ENCODE results near the gene CAAP1. TPM values are rescaled to one million over a fixed set of nuclear protein-coding genes. Genes with fewer than 3 reads are reported as not detected.

Gene CAAP1
- total and polyA plus RNA-seq, 2 of the 13 experiments (the other 11 are each of a cell fraction or from before 2014, with no cell fraction given): 10.9 to 40.2 TPM

DNA sequence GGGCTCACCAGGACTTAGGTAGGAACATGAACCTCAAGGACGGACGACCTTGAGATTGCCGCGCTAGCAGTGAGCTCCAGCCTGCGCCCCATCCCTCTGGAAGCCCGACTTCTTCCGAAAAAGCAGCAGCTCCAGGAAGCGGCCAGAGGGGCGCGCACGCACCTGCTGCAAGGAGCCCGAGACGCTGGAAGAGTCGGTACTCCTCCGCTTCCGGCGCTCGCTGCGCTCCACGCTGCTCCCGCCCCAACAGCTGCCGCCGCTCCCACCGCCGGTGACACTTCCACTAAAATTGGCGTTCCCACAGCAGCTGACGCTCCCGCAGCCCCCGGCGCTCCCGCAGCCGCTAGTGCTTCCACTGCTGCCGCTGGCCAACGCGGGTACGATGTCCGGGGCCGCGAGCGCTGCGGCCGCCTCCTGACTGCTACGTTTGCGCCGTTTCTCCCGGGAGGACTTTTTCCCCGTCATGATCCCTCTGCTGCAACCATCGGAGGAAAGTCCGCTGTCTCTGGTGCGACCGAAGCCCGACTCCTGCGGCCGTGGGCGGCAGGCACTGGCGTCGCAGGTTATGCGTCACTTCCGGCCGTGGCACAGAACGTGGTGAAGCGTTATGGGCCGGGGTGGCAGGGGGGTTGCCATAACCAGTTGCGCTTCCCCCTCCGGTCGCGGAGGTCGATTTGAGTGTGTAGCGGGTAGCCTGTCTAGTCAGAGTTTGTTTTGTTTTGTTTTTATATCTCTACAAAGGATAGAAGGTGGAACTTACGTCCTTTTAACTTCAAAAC is at the start of gene CAAP1 (continued):
- TF ChIP-seq, protein P1, sequence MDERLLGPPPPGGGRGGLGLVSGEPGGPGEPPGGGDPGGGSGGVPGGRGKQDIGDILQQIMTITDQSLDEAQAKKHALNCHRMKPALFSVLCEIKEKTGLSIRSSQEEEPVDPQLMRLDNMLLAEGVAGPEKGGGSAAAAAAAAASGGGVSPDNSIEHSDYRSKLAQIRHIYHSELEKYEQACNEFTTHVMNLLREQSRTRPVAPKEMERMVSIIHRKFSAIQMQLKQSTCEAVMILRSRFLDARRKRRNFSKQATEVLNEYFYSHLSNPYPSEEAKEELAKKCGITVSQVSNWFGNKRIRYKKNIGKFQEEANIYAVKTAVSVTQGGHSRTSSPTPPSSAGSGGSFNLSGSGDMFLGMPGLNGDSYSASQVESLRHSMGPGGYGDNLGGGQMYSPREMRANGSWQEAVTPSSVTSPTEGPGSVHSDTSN (CRISPR knock-in tag; IDR thresholded peaks at IDR 0.05): no peak
- TF ChIP-seq CENPX (CRISPR knock-in tag; IDR thresholded peaks at IDR 0.05) (no peak), ZNF234 (CRISPR knock-in tag; conservative IDR thresholded peaks at IDR 0.05) (peak; percentile 86; the same call in 1 of the 2 replicates), RBM22 (optimal IDR thresholded peaks at IDR 0.05; ENCODE audit: low read length) (peak; percentile 66)

DNA sequence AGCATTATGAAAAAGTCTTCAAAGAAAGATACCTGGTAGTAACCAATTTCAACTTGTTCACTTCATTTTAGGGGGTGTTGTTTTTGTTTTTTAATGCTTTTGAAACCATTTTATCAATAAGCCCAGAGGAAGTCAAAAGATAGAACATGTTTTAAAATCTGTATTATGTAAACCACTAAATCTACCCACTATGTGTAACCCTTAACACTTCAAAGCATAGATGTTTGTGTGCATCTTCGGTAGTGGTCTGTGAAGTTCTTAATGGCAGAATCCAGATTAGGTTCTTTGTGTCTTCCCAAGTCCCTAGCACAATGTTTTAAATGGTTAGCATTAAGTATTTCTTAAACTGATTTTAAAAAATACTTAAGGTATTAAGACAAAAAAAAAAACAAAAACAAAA is 48.2 kb upstream of the CAAP1 start:
- intact Hi-C loops (cut with micrococcal nuclease; ENCODE audit: unreplicated experiment): no loop called here
- POLR2A ChIA-PET: no interaction called here
- CTCF ChIA-PET (ENCODE audit: low intra/inter-chr PET ratio, low total read pairs): no interaction called here

More for the DNA sequence above, 48.2 kb upstream of the CAAP1 start:
- no peak overlapping the region for H3K9ac ChIP-seq (ENCODE audit: insufficient read depth, low read depth, low read length)
- TF ChIP-seq GABPB1 (CRISPR knock-in tag; IDR thresholded peaks at IDR 0.05) (no peak), PITX1 (CRISPR knock-in tag; IDR thresholded peaks at IDR 0.05) (no peak), ZNF253 (CRISPR knock-in tag; IDR thresholded peaks at IDR 0.05; ENCODE audit: borderline replicate concordance) (no peak)
- no peak for FAIRE-seq
- in situ Hi-C loops (cut with HindIII; ENCODE audit: extremely low pct_ligation_motif_present, low pct_unique_long_range_greater_than_20kb): no loop called here
- no peak overlapping the region for H3K4me2 ChIP-seq (ENCODE audit: low read depth, low read length)
- BruUV-seq (replicated peaks): no TSS peak
- no peak for ATAC-seq
- no peaks in the 10 kb centered on the region; a peak in 1 of 5 replicates for H3K36me3 ChIP-seq (replicated peaks in 1 of 2; ENCODE audit: control insufficient read depth in 1 of 2, insufficient read depth in 2 of 2, low read length in 2 of 2)
- no peak overlapping the region for H3K4me3 ChIP-seq (replicated peaks in 1 of 3; ENCODE audit: insufficient read depth in 1 of 3, low read depth in 2 of 3, low read length in 3 of 3)
- WGBS (ENCODE audit: low lambda C conversion rate): 93% methylated on average over 1 of the region's 1 CpG
- H3K4me1 ChIP-seq (ENCODE audit: insufficient read depth, low read length): peaks cover 39% of the 10 kb centered on the region
- no peaks in the 10 kb centered on the region for H3K27me3 ChIP-seq (ENCODE audit: control insufficient read depth in 1 of 2, insufficient read depth in 2 of 2, low read length in 2 of 2)
- no peaks in the 10 kb centered on the region for H3K9me3 ChIP-seq (ENCODE audit: low read length)
- 0 out of 2 replicates have a peak, but pooled peaks cover 2% of the 10 kb centered on the region for H4K20me1 ChIP-seq (ENCODE audit: insufficient read depth, low read length)
- no peak overlapping the region for H3K27ac ChIP-seq (ENCODE audit: extremely low read length, insufficient read depth, low read length)
- no peak overlapping the region for H2AFZ ChIP-seq (ENCODE audit: low read length)
- peaks cover 91% of the 10 kb centered on the region for H3K79me2 ChIP-seq (ENCODE audit: insufficient read depth, low read length)
- no peak for DNase-seq (ENCODE audit: low spot score)
